HT-29 (cell line): ENCODE data around the gene DROSHA. TPM values are rescaled to one million over a fixed set of nuclear protein-coding genes. Genes with fewer than 3 reads are reported as not detected.
A peak's percentile ranks its signal among the peaks of the same experiment; 100 is the strongest.
"Not testable (repeated sequence)": the region's sequence is repeated elsewhere in the genome, so short reads cannot be mapped to it uniquely, and the experiment has no call there.

Source experiments
- DNase-seq: peaks from one replicate; pipeline ENCODE4 v3.0.0-alpha.2; 2015; ENCODE audit warnings: low spot score
- total RNA-seq: library from RNA; depleted of rRNA; stranded (reverse); fragments of >200 nt; shearing (Covaris generic); gene quantifications from 2 replicates; pipeline ENCODE4 v1.2.3, GENCODE V29; 2014; rRNA removed

DROSHA gene
- 42.5 and 43.9 TPM in 2 replicates for total RNA-seq

- DNase-seq = peak; percentile 99
Observed at GRCh38 chr5:31531888-31532547, at the start of gene DROSHA, which contains the start of gene C5orf22. Gene DROSHA (minus strand): TSS chr5:31532093. CDS start chr5:31529059, 3,034 bp downstream. Gene C5orf22 (plus strand): TSS chr5:31532301. CDS start chr5:31532393, 92 bp downstream.

GRCh38 chr5:31579558-31579957, 47.7 kb upstream of the DROSHA start:
- DNase-seq = no peak

GRCh38 chr5:31577438-31577837, 45.5 kb upstream of the DROSHA start:
- DNase-seq = no peak

GRCh38 chr5:31574772-31575171, 42.9 kb upstream of the DROSHA start:
- no peak for DNase-seq

DNA sequence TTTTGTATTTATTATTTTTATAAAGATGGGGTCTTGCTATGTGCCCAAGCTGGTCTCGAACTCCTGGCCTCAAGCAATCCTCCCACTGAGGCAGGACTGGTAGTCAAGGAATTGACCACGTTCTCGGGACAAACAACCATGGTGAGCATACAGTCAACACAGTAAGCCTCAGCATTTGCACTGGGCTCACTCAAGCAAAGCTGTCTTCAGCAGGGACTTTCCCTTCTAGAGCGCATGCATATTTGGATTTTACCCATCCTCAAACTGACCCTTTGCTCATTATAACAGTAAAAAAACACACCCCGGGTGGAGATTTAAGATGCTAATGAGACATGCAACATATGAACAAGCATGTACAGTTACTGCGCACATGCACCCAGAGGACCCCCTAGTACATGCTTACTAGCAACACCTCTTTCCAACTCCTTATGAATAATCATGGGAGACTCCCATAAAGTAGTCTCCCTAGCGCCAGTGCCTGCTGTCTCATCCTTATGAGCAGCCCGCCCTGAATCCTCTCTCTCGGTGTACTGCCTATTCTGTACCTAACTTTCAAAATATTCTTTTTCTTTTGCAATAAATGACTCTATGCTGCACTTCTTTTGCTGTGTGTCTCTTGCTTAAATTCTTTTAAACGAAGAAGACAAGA, 41.7 kb upstream of the DROSHA start:
- DNase-seq = no peak

DNA sequence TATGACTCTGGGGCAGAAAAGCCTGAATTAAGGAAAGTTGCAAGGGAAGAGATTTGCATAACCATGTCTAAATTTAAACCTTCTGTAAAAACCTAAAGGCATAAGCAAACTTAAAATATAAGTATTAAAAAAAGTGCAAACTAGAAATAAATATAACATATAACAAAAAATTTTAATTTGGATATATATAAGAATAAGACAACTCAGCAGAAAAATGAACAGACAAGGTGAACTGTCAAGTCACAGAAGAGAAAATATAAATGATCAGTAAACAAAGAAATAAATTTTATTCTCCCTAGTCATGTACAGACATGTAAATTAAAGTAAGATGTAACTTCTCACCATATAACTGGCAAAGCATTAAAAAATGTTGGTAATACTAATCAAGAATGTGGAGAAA, 37.2 kb upstream of the DROSHA start:
- no peak for DNase-seq

- DNase-seq = no peak
Observed at GRCh38 chr5:31568302-31568835, 36.5 kb upstream of the DROSHA start.

DNA sequence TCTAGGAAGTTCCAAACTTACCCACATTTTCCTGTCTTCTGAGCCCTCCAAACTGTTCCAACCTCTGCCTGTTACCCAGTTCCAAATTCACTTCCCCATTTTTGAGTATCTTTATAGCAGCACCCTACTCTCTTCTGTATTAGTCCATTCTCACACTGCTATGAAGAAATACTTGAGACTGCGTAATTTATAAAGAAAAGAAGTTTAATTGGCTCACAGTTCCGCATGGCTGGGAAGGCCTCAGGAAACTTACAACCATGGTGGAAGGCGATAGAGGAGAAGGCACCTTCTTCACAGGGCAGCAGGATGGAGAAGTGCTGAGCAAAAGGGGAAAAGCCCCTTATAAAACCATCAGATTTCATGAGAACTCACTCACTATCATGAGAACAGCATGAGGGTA, 34.5 kb upstream of the DROSHA start:
- DNase-seq = not testable (repeated sequence)

- DNase-seq = no peak
Observed at GRCh38 chr5:31563216-31563615, 31.3 kb upstream of the DROSHA start.

- no peak for DNase-seq
Observed at GRCh38 chr5:31561946-31562345, 30.1 kb upstream of the DROSHA start.

GRCh38 chr5:31559942-31560341, 28.0 kb upstream of the DROSHA start:
- DNase-seq = no peak

DNA sequence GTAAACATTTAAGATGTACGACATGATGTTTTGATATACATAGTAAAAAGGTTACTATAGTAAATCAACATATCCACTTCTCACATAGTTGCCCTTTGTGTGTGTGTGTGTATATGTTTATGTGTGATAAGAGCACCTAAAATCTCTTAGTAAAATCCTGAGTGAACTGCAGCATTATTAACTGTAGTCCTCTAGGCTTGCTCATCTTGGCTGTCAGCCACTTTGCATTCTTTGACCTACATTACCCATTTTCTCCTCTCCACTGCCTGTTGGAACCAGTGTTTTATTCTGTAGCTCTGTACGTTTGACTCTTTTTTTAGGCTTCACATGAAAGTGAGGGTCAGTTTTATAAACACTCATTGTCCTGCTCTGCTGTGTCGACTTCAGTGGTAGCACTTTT, 24.6 kb upstream of the DROSHA start:
- DNase-seq = no peak

- no peak for DNase-seq
Observed at GRCh38 chr5:31554552-31554951, 22.7 kb upstream of the DROSHA start.

DNA sequence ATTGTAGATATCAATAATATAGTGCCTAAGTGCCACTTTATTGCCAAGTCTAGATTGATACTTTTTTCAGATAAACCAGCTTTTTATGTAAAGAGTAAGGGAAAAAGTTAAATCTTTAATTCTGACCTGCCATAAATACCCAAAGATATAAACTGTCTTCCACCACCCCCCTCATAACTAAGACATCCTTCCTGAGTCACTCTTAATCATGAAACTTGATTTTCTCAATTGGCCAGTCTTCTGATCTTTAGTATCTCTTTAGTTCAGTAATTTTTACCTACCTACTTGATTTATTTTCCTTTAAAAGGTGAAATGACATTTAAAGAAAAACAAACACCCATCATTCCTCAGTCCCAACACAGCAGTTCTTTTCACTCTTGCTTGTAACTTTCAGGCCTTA, 22.0 kb upstream of the DROSHA start:
- DNase-seq = no peak

DNA sequence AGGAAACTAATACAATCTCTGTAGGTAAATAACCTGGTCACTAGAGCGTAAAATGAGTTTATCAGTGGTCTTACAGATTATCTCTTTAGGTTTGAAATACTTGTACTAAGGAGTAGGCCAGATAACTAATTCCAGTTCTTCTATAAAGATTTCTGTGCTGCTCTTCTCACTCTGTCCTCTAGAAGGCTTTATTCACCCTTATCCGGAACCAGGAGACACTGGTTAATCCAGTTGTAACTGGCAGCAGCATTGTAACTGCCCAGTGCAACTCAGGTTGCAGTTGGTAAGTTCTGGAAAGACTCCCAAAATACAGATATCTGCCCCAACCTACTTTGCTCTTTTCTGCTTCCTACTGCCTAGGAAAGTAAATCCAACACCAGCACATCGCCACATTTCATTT, 20.0 kb upstream of the DROSHA start:
- peak; percentile 5 for DNase-seq

DNA sequence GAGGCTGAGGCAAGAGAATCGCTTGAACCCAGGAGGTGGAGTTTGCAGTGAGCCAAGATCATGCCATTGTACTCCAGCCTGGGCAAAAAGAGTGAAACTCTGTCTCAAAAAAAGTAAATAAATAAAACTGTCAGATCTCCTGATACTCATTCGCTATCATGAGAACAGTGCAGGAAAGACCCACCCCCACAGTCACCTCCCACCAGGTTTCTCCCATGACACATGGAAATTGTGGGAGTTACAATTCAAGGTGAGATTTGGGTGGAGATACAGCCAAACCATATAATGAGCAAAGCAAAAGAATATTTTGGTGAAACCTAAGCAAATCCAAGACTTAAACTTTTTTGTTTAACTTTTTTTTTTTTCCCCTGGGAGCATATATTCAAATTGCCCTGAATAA, 17.2 kb upstream of the DROSHA start:
- not testable (repeated sequence) for DNase-seq

DNA sequence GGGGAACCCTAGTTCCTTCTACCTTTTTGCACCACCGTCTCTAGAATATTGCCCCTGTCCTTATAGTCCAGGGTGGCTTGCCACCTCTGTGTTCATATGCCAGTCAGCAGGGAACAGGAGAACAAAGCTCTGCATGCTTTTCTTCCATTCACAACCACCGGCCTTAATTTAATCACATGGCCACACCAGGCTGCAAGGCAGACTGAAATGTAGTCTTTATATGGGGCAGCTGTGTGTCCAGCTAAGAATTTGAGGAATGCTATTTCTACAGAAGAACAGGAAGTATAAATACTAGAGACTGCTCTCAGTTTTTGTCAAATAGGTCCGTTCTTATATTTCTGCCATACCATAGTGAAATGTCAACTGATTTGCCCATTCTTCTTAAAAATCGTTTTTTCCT, 6.0 kb upstream of the DROSHA start:
- no peak for DNase-seq

DNA sequence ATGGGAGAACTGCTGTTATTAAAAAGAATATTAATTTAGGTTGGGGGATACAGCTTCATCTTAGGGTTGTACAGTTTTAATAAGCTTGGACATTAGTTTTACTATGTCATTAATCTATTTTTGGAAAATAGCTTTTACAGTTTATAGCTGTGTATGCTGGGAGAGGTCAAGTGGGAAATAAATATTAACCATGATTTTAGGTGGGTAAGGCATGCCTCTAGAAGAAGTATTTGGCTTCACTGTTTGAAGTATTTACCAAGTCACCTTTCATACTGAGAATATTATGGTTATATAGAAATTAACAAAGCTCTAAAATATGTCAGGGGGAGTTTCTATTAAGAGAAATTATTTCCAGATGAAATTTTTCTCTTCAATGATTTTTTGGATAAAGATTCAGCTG, 5.5 kb upstream of the DROSHA start:
- no peak for DNase-seq

DNA sequence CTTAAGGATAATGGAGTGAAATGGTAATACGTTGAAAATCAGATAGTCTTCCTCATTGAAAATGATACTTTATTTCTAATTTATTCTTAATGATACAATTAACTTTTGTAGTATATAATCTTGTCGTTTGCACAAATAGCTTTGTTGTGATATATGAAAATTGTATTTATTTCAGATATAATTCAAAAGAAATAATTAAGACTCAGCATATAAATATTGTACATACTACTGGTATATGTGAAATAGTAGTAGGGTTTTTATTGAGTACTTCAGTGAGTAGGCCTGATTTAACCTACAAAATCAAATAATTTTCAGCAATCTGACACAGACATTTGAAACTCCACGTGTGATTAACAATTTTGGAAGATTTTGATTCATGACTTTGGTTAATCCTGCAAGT, 5.0 kb upstream of the DROSHA start:
- no peak for DNase-seq

DNA sequence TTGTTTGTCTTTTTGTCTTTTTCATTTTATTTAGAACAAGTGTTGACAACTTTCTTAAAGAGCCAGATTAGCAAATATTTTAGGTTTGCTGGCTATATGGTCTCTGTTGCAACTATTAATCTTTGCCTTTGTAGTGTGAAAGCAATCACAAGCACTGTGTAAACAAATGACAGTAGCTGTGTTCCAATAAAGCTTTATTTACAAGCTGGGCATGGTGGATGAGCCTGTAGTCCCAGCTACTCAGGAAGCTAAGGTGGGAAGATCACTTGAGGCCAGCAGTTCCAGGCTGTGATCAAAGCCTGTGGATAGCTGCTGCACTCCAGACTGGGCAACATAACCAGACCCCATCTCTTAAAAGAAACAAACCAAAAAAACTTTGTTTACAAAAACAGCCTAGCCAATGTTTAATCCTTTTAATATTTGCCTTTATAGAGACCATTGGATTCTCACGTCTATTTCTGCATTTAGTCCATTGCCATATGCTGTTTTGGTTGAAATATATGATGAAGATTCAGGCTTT, 2.7 kb upstream of the DROSHA start:
- DNase-seq = no peak

DNA sequence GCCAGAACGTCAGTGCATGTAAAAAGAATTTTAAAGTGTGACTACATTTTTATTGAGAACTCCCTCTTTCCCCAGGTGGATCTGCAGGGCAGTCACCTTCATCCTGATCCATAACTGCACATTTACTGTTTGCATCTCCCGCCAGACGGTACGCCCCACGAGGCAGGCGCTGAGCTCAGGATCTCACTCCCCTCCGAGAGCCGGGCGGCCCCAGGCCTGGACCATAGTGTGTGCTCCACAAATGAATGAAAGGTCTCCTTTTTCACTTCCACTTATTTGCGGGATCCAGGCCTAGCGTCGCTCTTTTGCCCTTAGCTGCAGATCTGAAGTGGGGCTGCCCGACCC, 378 bp downstream of the DROSHA start:
- DNase-seq = peak; percentile 47

DNA sequence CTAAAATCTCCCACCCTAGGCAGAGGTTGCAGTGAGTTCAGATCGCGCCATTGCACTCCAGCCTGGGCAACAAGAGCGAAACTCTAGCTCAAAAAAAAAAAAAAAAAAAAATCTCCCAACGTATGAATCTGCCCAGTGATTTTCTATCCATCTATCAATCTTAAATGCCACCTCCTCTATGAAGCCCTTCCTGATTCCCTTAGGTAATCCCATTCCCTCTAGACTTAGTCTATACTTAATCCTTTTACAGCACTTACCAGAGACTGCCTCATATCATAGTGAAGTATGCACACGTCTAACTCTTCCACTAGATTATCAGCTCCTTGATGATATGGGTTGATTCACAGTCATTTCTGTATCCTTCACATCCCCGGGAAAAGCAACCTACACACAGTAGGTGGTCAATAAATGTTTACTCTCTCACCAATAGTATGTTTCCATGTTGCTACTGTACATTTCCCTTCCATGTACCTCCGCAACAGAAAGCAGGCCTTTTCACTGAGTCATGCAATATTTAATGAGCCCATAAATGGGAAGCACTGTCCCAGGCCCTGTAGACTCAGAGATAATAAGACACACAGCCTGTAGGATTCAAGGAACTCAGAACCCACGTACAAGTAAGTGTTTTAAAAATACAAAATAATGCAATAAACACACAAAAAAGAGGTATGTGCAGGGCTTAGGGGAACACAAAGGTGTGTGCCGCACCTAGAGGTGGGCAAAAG, 1.2 kb downstream of the DROSHA start:
- peak; percentile 56 for DNase-seq
